ENCODE measurements around the gene KCNC3. TPM values are rescaled to one million over a fixed set of nuclear protein-coding genes. Genes with fewer than 3 reads are reported as not detected.

KCNC3 gene
- total RNA-seq, 1 experiment from 2014 or later, result not detected

- no peak for DNase-seq (ENCODE audit: low read depth)
These were observed 52.7 kb downstream of the KCNC3 start for GRCh38 chr19:50276370-50277063.

GRCh38 chr19:50275577-50276368, 53.4 kb downstream of the KCNC3 start:
- DNase-seq (ENCODE audit: low read depth), result no peak

GRCh38 chr19:50273821-50274220, 55.4 kb downstream of the KCNC3 start:
- no peak for DNase-seq (ENCODE audit: low read depth)

GRCh38 chr19:50272263-50272897, 56.8 kb downstream of the KCNC3 start:
- DNase-seq (ENCODE audit: low read depth), result no peak

- no peak for DNase-seq (ENCODE audit: low read depth)
These were observed 59.5 kb downstream of the KCNC3 start for GRCh38 chr19:50269653-50270052.

GRCh38 chr19:50268501-50268900, 60.7 kb downstream of the KCNC3 start:
- DNase-seq (ENCODE audit: low read depth), result no peak

GRCh38 chr19:50268041-50268440, 61.1 kb downstream of the KCNC3 start:
- DNase-seq (ENCODE audit: low read depth), result no peak

GRCh38 chr19:50266896-50267295, 62.3 kb downstream of the KCNC3 start:
- DNase-seq (ENCODE audit: low read depth), result no peak

- no peak for DNase-seq (ENCODE audit: low read depth)
These were observed 63.1 kb downstream of the KCNC3 start for GRCh38 chr19:50266041-50266440.

- no peak for DNase-seq (ENCODE audit: low read depth)
These were observed 64.5 kb downstream of the KCNC3 start for GRCh38 chr19:50264483-50265186.

- no peak for DNase-seq (ENCODE audit: low read depth)
These were observed 66.0 kb downstream of the KCNC3 start for GRCh38 chr19:50263176-50263575.

Other genes starting within 250 kb of the KCNC3 start
- not detected in 2 replicates for gene IZUMO2, start 166.1 kb downstream of the KCNC3 start, total RNA-seq (2014; rRNA removed; shearing (Covaris generic))
- gene MYH14, start 125.8 kb downstream of the KCNC3 start, total RNA-seq (2014; rRNA removed; shearing (Covaris generic)), result not detected in 2 replicates
- not detected in 2 replicates for gene NAPSA, start 36.3 kb upstream of the KCNC3 start, total RNA-seq (2014; rRNA removed; shearing (Covaris generic))
- 96.1 and 98.3 TPM in 2 replicates for gene NR1H2, start 47.1 kb upstream of the KCNC3 start, total RNA-seq (2014; rRNA removed; shearing (Covaris generic))
- 173 and 185 TPM in 2 replicates for gene POLD1, start 55.0 kb upstream of the KCNC3 start, total RNA-seq (2014; rRNA removed; shearing (Covaris generic))
- 0.43 TPM in 1 of 2 replicates, not detected in the other for gene SPIB, start 89.6 kb upstream of the KCNC3 start, total RNA-seq (2014; rRNA removed; shearing (Covaris generic))
- gene MYBPC2, start 103.5 kb upstream of the KCNC3 start, total RNA-seq (2014; rRNA removed; shearing (Covaris generic)), result 0.07 TPM in 1 of 2 replicates, not detected in the other
- 101 and 102 TPM in 2 replicates for gene EMC10, start 147.1 kb upstream of the KCNC3 start, total RNA-seq (2014; rRNA removed; shearing (Covaris generic))
- 0.17 and 0.37 TPM in 2 replicates for gene GARIN5A, start 147.5 kb upstream of the KCNC3 start, total RNA-seq (2014; rRNA removed; shearing (Covaris generic))
- gene JOSD2, start 181.8 kb upstream of the KCNC3 start, total RNA-seq (2014; rRNA removed; shearing (Covaris generic)), result 41.2 and 47.4 TPM in 2 replicates
- 0.31 TPM in 1 of 2 replicates, not detected in the other for gene ASPDH, start 184.5 kb upstream of the KCNC3 start, total RNA-seq (2014; rRNA removed; shearing (Covaris generic))
- 0.03 and 0.08 TPM in 2 replicates for gene LRRC4B, start 239.1 kb upstream of the KCNC3 start, total RNA-seq (2014; rRNA removed; shearing (Covaris generic))